H54 (cell line): Measurements from ENCODE around the gene RNF167.
"Not testable (repeated sequence)": the region's sequence is repeated elsewhere in the genome, so short reads cannot be mapped to it uniquely, and the experiment has no call there.

Experiments used
- DNase-seq: peaks from one replicate; pipeline ENCODE4 v3.0.0; 2011; ENCODE audit warnings: low spot score, mixed read lengths; ENCODE audit not compliant: insufficient read length
- FAIRE-seq: peaks from 3 replicates; lab custom pipeline; 2011; peaks lifted over from hg19 to GRCh38; lab: Jason Lieb, UNC
- POLR2A ChIP-seq: IDR thresholded peaks from 2 replicates; pipeline ENCODE4 v1.6.1; 2011; ENCODE audit warnings: low read depth, mild to moderate bottlenecking, low read length

Gene RNF167

GRCh38 chr17:4920351-4921048, 19.6 kb upstream of the RNF167 start:
- FAIRE-seq (no peak), DNase-seq (no peak)
- no peak for TF ChIP-seq POLR2A

GRCh38 chr17:4921320-4921719, 18.7 kb upstream of the RNF167 start:
- no peak for FAIRE-seq
- no peak for TF ChIP-seq POLR2A

GRCh38 chr17:4926577-4927335, 13.3 kb upstream of the RNF167 start:
- DNase-seq, FAIRE-seq: not testable (repeated sequence)

More at GRCh38 chr17:4921320-4921719, 18.7 kb upstream of the RNF167 start:
- DNase-seq, result no peak

GRCh38 chr17:4928881-4929280, 11.2 kb upstream of the RNF167 start:
- FAIRE-seq, result no peak
- no peak for TF ChIP-seq POLR2A
- DNase-seq, result no peak

- DNase-seq (no peak), FAIRE-seq (no peak)
- TF ChIP-seq POLR2A, result no peak
Observed at GRCh38 chr17:4931963-4932362, 8.1 kb upstream of the RNF167 start, which contains the start of gene GP1BA. Gene GP1BA, plus strand, starts transcription at chr17:4932277. Its CDS starts 328 bp downstream, at chr17:4932605.

GRCh38 chr17:4932756-4933155, 7.3 kb upstream of the RNF167 start:
- FAIRE-seq (no peak), DNase-seq (no peak)
- no peak for TF ChIP-seq POLR2A

GRCh38 chr17:4933646-4934045, 6.4 kb upstream of the RNF167 start:
- FAIRE-seq, result no peak

GRCh38 chr17:4934173-4934979, 5.7 kb upstream of the RNF167 start:
- FAIRE-seq (no peak), DNase-seq (peak; percentile 75)
- no peak for TF ChIP-seq POLR2A

More at GRCh38 chr17:4933646-4934045, 6.4 kb upstream of the RNF167 start:
- TF ChIP-seq POLR2A, result no peak
- DNase-seq, result no peak

- no peak for TF ChIP-seq POLR2A
- DNase-seq (no peak), FAIRE-seq (no peak)
Observed at GRCh38 chr17:4935650-4936049, 4.4 kb upstream of the RNF167 start.

- DNase-seq (no peak), FAIRE-seq (no peak)
- no peak for TF ChIP-seq POLR2A
Observed at GRCh38 chr17:4936436-4936835, 3.6 kb upstream of the RNF167 start.

GRCh38 chr17:4937553-4937952, 2.5 kb upstream of the RNF167 start:
- no peak for FAIRE-seq
- DNase-seq, result no peak
- no peak for TF ChIP-seq POLR2A

- TF ChIP-seq POLR2A, result no peak
- FAIRE-seq (no peak), DNase-seq (no peak)
Observed at GRCh38 chr17:4938069-4938491, 2.0 kb upstream of the RNF167 start.

GRCh38 chr17:4938688-4939545, 1.2 kb upstream of the RNF167 start:
- FAIRE-seq (no peak), DNase-seq (no peak)
- TF ChIP-seq POLR2A, result no peak

GRCh38 chr17:4939546-4939795, 597 bp upstream of the RNF167 start:
- DNase-seq, result no peak
- no peak for FAIRE-seq

More at GRCh38 chr17:4939546-4939795, 597 bp upstream of the RNF167 start:
- no peak for TF ChIP-seq POLR2A
